GM18511 (cell line): Measurements from ENCODE around the gene PSMD6.
A peak's percentile ranks its signal among the peaks of the same experiment; 100 is the strongest.

ENCODE experiments used
- ATAC-seq: cut with Tn5 transposase; IDR thresholded peaks from one replicate; pipeline ENCODE4 v1.9.1; 2021; ENCODE audit warnings: mild to moderate bottlenecking, moderate library complexity; ENCODE audit not compliant: unreplicated experiment

Gene PSMD6

DNA sequence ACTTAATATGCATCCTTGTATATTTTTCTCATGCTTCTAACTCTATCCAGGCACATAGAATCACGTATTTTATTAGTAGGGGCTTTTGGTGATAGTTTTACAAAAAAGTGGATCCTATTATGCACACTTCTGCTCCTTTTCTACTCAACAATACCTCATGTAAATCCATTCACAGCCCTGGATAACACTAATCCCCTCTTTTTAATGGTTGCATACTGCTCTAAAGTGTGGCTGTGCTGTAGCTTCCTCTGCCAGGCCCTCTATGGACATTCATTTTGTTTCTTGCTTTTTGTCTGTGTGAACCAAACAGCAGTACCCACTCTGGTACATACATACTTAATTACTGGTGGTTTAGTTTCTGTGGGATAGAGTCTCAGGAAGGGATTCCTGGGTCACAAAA, 59.8 kb downstream of the PSMD6 start:
- ATAC-seq, result no peak

DNA sequence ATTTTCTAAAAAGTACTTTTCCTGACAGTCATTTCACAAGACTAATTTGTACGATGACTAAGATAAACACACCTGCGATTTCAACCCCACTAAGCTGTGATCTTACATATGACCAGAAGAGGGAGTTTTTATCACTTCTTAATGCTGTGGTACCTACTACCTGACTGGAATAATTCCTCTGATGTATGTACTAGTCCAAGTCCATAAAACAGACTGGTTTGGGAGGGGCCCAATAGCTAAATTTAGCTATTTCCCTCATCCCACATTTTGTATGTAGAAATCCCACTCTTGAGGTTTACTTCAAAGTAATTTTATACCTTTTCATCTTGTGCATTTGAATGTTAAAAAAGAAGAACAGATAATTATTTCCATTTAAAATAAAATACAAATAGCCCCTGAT, 61.4 kb downstream of the PSMD6 start:
- ATAC-seq, result peak; percentile 82
